Stimulated activated naive CD8-positive, alpha-beta T cell treated with anti-CD3 and anti-CD28 coated beads, Interleukin-15, Interleukin-2, amounts not matched to agents 100 ng/mL and 50 ng/mL, for 24 hours (primary cell): ENCODE results near the gene ARMC10.
"Not testable (repeated sequence)": the region's sequence is repeated elsewhere in the genome, so short reads cannot be mapped to it uniquely, and the experiment has no call there.

Experiments used
- H3K27ac Mint-ChIP-seq: one replicate; pipeline ENCODE4 v1.8.0; 2021; ENCODE audit warnings: mild to moderate bottlenecking, mixed read lengths
- H3K27me3 Mint-ChIP-seq: one replicate; pipeline ENCODE4 v1.8.0; 2021; ENCODE audit warnings: mixed read lengths
- H3K36me3 Mint-ChIP-seq: one replicate; pipeline ENCODE4 v1.8.0; 2021; ENCODE audit warnings: low read depth, mixed read lengths
- H3K4me1 Mint-ChIP-seq: one replicate; pipeline ENCODE4 v1.8.0; 2021; ENCODE audit warnings: low read depth, mixed read lengths
- H3K4me3 Mint-ChIP-seq: one replicate; pipeline ENCODE4 v1.8.0; 2021; ENCODE audit warnings: mild to moderate bottlenecking, mixed read lengths
- H3K9me3 Mint-ChIP-seq: one replicate; pipeline ENCODE4 v1.8.0; 2021; ENCODE audit warnings: mixed read lengths

The ARMC10 gene

DNA sequence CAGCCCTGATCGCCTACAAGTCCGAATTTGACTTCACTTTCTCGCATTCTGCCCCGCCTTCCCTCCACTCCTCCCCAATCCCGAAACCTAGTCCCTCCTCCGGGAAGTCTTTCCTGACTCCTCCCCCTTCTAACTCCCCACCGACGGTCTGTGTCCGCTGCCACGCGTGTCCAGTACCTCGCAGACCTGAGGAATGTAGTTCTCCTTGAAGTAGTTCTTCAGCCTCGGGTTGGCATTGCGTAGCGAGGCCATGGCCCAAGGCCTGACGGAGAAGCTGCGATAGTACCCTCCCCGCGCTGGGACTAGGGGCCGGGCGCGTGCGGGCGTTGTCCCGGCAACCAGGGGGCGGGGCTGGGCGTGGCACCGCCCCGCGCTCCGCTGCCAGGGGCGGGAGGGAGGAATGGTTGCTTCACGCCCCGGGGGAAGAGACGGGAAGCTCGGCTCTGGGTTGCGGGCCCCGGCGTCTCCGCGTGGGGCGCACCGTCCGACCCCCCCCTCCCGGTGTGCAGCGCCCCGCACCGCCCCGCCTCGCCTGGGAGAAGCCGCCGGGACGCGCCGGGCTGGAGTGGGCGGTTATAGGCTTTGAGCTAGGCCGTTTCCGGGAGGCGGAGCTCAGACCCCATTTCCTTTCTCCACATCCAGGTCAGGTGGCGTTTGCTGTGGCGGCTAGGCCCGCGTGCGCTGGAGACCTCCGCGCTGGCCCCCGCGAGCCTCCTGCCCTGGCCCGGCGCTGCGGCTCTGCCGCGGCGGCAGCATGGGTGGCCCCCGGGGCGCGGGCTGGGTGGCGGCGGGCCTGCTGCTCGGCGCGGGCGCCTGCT, at the start of gene ARMC10, which contains the start of gene FBXL13:
ARMC10 (plus strand) TSS at position 622 of the 818 bp plus-strand sequence; CDS start at position 755, 133 bp downstream.
FBXL13 (minus strand) TSS at position 278 of the 818 bp plus-strand sequence.
- H3K27me3 Mint-ChIP-seq = no peaks in the 10 kb centered on the region
- H3K4me1 Mint-ChIP-seq = peaks cover 50% of the 10 kb centered on the region
- peaks cover 26% of the 10 kb centered on the region for H3K36me3 Mint-ChIP-seq
- H3K27ac Mint-ChIP-seq = peak within 1 kb of the TSS; percentile 91
- peak within 1 kb of the TSS; percentile 95 for H3K4me3 Mint-ChIP-seq
- no peaks in the 10 kb centered on the region for H3K9me3 Mint-ChIP-seq

DNA sequence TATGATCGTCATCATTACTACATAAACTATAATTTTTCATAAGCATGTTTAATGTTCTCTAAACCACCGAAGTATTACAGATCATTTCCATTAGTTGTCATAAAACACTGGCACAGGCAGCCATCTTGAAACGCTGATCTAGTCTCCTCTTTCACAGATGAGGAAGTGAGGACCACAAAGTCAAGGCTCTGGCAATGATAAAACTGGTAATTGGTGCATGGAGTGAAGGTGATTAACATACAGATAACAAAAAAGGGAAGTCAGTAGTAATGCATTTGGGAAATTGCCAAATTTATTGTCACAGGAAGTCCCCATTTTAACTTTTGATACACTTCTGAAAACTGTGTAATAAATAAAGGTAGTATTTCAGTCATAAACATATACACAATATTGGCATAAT, 49.6 kb upstream of the ARMC10 start:
- Mint-ChIP-seq H3K4me1 (no peaks in the 10 kb centered on the region), H3K9me3 (peaks cover 9% of the 10 kb centered on the region), H3K36me3 (peaks cover 9% of the 10 kb centered on the region), H3K4me3 (no peak overlapping the region), H3K27me3 (no peaks in the 10 kb centered on the region), H3K27ac (no peak overlapping the region)

DNA sequence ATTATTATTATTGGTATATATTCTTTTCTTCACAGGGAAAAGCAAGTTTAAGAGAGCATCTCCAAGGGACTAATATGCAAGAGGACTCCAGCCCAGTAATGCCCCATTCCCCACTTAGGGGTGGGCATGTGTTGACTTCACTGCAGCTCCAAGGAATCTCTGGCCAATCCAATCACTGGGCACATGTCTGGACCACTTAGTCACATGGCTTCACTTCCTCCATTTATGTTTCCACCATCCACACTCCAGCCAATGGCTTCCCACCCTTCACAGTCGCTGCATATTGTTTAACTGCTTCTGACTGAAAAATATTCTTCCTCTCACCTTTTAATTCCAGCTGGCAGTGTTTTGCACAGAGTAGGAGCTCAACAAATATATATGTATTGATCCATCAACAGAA, 43.9 kb upstream of the ARMC10 start:
- Mint-ChIP-seq H3K9me3 (no peaks in the 10 kb centered on the region), H3K36me3 (no peaks in the 10 kb centered on the region), H3K4me1 (no peaks in the 10 kb centered on the region), H3K27ac (no peak overlapping the region), H3K27me3 (no peaks in the 10 kb centered on the region), H3K4me3 (no peak overlapping the region)

DNA sequence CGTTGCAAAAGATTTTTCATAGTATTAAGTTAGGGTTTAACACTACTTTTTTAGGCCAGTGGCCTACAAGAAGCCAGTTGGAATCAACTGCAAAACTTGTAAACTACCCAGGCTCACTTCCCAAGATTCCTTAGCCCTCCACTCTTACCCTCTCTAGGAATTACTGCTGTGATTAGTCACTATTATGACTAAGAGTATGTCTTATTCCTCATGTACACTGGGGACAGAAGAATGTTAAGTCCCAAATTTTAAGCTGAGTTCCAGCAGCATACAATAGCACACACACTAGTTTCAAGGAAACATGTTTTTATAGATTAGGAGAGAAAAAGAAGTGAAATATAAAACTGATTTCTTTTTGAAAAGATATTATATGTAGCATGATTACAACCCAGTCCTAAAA, 43.2 kb upstream of the ARMC10 start:
- no peaks in the 10 kb centered on the region for H3K4me1 Mint-ChIP-seq
- no peak overlapping the region for H3K27ac Mint-ChIP-seq
- no peaks in the 10 kb centered on the region for H3K9me3 Mint-ChIP-seq
- H3K36me3 Mint-ChIP-seq = no peaks in the 10 kb centered on the region
- no peaks in the 10 kb centered on the region for H3K27me3 Mint-ChIP-seq
- no peak overlapping the region for H3K4me3 Mint-ChIP-seq

DNA sequence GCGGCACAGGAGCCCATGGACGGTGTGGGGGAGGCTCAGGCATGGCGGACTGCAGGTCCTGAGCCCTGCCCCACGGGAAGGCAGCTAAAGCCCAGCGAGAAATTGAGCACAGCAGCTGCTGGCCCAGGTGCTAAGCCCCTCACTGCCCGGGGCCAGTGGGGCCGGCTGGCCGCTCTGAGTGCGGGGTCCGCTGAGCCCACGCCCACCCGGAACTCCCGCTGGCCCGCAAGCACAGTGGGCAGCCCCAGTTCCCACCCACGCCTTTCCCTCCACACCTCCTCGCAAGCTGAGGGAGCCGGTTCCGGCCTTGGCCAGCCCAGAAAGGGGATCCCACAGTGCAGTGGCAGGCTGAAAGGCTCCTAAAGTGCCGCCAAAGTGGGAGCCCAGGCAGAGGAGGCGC, 40.6 kb upstream of the ARMC10 start:
- not testable (repeated sequence) for H3K9me3 Mint-ChIP-seq, H3K4me1 Mint-ChIP-seq, H3K27me3 Mint-ChIP-seq, H3K36me3 Mint-ChIP-seq, H3K27ac Mint-ChIP-seq, H3K4me3 Mint-ChIP-seq

DNA sequence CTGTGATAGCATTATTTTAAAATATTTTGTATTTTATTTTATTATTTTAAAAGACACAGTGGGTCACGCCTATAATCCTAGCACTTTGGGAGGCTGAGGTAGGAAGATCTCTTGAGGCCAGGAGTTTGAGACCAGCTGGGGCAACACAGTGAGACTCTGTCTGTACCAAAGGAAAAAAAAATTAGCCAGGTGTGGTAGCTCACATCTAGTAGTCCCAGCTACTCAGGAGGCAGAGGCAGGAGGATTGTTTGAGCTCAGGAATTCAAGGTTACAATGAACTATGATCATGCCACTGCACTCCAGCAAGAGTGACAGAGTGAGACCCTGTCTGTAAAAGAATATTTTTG, 37.5 kb upstream of the ARMC10 start:
- Mint-ChIP-seq H3K36me3 (no peaks in the 10 kb centered on the region), H3K9me3 (no peaks in the 10 kb centered on the region), H3K4me1 (no peaks in the 10 kb centered on the region), H3K27ac (no peak overlapping the region), H3K27me3 (no peaks in the 10 kb centered on the region), H3K4me3 (no peak overlapping the region)

DNA sequence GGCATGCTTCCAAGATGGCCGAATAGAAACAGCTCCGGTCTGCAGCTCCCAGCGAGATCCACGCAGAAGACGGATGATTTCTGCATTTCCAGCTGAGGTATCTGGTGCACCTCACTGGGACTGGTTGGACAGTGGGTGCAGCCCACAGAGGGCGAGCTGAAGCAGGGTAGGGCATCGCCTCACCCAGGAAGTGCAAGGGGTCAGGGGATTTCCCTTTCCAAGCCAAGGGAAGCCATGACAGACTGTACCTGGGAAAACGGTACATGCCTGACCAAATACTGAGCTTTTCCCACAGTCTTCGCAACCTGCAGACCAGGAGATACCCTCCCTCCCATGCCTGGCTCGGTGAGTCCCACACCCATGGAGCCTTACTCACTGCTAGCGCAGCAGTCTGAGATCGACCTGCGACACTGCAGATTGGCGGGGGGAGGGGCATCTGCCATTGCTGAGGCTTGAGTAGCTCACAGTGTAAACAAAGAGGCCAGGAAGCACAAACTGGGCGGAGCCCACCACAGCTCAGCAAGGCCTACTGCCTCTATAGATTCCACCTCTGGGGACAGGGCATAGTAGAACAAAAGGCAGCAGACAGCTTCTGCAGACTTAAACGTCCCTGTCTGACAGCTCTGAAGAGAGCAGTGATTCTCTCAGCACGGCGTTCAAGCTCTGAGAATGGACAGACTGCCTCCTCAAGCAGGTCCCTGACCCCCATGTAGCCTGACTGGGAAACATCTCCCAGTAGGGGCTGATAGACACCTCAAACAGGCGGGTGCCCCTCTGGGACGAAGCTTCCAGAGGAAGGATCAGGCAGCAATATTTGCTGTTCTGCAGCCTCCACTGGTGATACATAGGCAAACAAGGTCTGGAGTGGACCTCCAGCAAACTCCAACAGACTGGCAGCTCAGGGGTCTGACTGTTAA, 36.9 kb upstream of the ARMC10 start:
- H3K9me3 Mint-ChIP-seq, H3K27me3 Mint-ChIP-seq, H3K36me3 Mint-ChIP-seq, H3K4me3 Mint-ChIP-seq, H3K4me1 Mint-ChIP-seq, H3K27ac Mint-ChIP-seq: not testable (repeated sequence)

DNA sequence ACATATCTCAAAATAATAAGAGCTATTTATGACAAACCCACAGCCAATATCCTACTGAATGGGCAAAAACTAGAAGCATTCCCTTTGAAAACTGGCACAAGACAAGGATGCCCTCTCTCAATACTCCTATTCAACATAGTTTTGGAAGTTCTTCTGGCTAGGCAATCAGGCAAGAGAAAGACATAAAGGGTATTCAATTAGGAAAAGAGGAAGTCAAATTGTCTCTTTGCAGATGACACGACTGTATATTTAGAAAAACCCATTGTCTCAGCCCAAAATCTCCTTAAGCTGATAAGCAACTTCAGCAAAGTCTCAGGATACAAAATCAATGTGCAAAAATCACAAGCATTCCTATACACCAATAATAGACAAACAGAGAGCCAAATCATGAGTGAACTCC, 33.1 kb upstream of the ARMC10 start:
- H3K4me3 Mint-ChIP-seq, H3K27ac Mint-ChIP-seq, H3K27me3 Mint-ChIP-seq, H3K36me3 Mint-ChIP-seq, H3K9me3 Mint-ChIP-seq, H3K4me1 Mint-ChIP-seq: not testable (repeated sequence)

DNA sequence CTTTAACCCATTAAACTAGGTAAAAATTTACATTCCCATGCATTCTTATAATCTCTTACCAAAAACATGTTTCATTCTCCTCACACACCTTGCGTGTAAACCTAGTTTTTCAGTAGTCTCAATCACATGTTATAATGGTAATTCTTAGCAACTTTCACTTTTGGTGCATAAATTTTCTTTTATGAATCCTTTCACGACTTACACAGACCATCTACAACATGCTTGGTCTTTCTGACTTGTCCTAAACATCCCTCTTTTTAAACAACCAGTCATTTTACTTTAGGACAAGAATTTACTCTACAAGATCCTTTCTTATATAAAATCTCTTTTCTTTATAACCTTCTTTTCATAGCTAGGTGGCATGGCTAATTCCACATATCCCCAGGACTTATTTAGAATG, 26.1 kb upstream of the ARMC10 start:
- Mint-ChIP-seq H3K27me3 (no peaks in the 10 kb centered on the region), H3K36me3 (peaks cover 14% of the 10 kb centered on the region), H3K27ac (no peak overlapping the region), H3K9me3 (no peaks in the 10 kb centered on the region), H3K4me3 (no peak overlapping the region), H3K4me1 (no peaks in the 10 kb centered on the region)

DNA sequence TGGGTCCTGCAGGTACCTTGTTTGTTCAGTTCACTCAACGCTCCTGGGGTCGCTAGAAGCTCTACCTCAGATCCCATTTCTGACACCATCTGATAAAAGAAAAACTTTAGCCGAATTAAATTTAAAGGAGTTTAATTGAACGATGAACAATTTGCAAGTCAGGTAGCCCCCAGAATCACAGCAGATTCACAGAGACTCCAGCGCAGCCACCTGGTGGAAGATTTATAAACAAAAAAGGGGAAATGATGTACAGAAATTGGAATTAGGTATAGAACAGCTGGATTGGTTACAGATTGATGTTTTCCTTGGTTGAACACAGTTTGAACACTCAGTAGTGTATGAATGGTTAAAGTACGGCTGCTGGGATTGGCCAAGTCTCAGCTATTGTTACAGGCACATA, 23.4 kb upstream of the ARMC10 start:
- Mint-ChIP-seq H3K27me3 (no peaks in the 10 kb centered on the region), H3K36me3 (peaks cover 14% of the 10 kb centered on the region), H3K9me3 (no peaks in the 10 kb centered on the region), H3K4me1 (no peaks in the 10 kb centered on the region), H3K4me3 (no peak overlapping the region), H3K27ac (no peak overlapping the region)

DNA sequence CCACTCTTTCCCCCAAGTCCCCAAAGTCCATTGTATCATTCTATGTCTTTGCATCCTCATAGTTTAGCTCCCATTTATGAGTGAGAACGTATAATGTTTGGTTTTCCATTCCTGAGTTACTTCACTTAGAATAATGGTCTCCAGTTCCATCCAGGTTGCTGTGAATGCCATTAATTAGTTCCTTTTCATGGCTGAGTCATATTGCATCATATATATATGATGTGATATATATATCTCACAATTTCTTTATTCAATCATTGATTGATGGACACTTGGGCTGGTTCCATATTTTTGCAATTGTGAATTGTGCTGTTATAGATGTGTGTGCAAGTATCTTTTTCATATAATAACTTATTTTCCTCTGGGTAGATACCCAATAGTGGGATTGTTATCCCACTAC, 18.9 kb upstream of the ARMC10 start:
- not testable (repeated sequence) for H3K9me3 Mint-ChIP-seq, H3K4me3 Mint-ChIP-seq, H3K36me3 Mint-ChIP-seq, H3K27me3 Mint-ChIP-seq, H3K27ac Mint-ChIP-seq, H3K4me1 Mint-ChIP-seq

DNA sequence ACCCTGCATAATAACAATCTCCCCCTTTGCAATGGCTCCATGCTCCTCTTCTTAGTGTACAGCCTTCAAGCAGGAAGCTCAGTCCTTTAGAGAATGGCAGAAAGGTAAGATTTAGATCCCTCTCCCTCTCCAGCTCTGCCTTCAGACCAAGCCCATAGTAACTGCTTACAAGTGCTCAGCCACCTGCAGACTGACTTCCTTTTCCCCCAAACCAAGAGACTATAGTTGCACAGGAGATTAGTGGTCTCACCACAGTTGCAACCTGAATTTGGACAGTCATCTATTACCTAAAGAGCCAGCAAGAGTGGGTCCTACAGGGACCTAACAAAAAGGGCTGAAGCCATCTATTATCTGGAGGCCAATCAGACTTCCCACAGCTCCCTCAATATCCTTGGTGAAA, 16.8 kb upstream of the ARMC10 start:
- H3K36me3 Mint-ChIP-seq = no peaks in the 10 kb centered on the region
- H3K27ac Mint-ChIP-seq = no peak overlapping the region
- no peaks in the 10 kb centered on the region for H3K27me3 Mint-ChIP-seq
- H3K4me3 Mint-ChIP-seq = no peak overlapping the region
- no peaks in the 10 kb centered on the region for H3K4me1 Mint-ChIP-seq
- no peaks in the 10 kb centered on the region for H3K9me3 Mint-ChIP-seq

DNA sequence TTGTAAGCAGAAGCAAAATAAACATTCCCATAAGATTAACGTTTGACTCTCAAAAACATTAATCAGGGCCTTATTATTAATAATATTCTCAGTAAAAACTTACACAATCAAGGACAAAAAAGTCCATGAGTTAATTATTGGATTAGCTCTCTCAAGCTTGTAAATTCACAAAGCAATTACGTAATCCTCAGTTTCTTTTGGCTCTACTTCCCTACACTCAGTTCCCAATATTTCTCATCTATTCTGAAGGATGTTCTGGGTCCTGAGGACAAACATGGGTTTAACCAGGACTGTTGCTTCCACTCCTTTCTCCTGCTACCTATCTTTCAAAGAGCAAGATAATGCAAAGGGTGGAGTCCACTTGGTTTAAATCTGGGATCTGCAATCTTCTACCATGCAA, 15.5 kb upstream of the ARMC10 start:
- no peaks in the 10 kb centered on the region for H3K9me3 Mint-ChIP-seq
- no peaks in the 10 kb centered on the region for H3K36me3 Mint-ChIP-seq
- H3K27me3 Mint-ChIP-seq = no peaks in the 10 kb centered on the region
- H3K27ac Mint-ChIP-seq = no peak overlapping the region
- H3K4me1 Mint-ChIP-seq = no peaks in the 10 kb centered on the region
- no peak overlapping the region for H3K4me3 Mint-ChIP-seq

DNA sequence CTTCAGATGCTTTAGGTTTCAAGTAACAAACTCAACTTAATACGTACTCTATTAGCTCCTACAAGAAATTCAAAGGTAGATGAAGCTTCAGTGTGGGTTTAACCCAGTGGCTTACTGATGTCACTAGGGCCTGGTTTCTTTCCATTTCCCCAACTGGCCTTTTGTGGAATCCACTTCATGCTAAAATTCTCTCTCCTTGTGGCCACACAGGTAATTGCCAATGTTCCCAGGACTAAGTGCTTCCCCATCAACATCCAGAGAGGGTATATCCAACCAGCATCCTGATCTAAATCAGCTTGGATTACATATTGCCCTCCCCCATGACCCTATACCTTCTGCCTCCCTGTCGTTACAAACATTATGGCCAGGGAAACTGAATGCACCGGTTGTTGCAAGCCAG, 11.0 kb upstream of the ARMC10 start:
- no peaks in the 10 kb centered on the region for H3K9me3 Mint-ChIP-seq
- no peaks in the 10 kb centered on the region for H3K36me3 Mint-ChIP-seq
- H3K4me3 Mint-ChIP-seq = no peak overlapping the region
- H3K4me1 Mint-ChIP-seq = no peaks in the 10 kb centered on the region
- no peak overlapping the region for H3K27ac Mint-ChIP-seq
- H3K27me3 Mint-ChIP-seq = no peaks in the 10 kb centered on the region

DNA sequence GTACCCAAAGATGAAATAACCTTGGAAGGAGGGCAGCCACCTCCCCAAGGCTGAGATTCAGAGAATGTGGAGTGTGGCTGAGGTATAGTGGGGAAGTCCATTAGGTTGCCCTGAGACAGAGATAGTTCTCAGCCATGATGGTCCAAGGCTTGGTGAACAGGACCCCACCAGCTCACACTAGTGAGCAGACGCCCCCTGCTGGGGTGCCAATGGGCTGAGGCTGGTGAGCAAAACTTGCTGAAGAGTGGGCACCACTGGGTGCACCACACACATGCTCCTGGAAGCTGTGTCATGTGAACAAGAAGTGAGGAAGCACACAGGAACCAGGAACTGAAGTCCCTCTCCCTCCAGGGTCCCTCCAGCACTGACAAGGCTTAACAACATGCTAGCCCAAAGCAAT, 9.3 kb upstream of the ARMC10 start:
- no peaks in the 10 kb centered on the region for H3K27me3 Mint-ChIP-seq
- no peaks in the 10 kb centered on the region for H3K36me3 Mint-ChIP-seq
- no peak overlapping the region for H3K27ac Mint-ChIP-seq
- H3K4me1 Mint-ChIP-seq = no peaks in the 10 kb centered on the region
- H3K4me3 Mint-ChIP-seq = no peak overlapping the region
- no peaks in the 10 kb centered on the region for H3K9me3 Mint-ChIP-seq
